ENCODE results near the gene MCM3AP.

DNA sequence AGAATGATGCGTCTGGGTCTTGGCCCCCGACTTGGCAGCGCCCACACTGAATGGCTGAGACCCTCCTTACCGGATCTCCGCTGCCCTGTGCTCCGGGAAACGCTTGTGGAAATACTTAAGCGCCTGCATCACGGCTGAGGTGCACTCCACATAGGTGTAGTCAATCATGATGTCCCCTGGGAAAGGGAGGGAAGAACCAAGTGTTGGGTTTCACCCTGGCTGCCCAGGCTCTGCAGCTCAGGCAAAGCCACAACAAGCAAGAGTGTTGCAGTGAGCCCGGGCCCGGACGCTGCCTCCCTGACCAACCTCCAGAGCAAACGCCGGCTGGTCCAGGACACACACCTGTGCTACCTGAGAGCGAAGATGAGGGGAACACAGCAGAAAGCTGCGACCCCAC lies 79.6 kb downstream of the MCM3AP start:
- TF ChIP-seq CTCF (IDR thresholded peaks at IDR 0.05), result no peak
- TF ChIP-seq POLR2AphosphoS5 (IDR thresholded peaks at IDR 0.05), result no peak
- TF ChIP-seq POLR2A (IDR thresholded peaks at IDR 0.05; ENCODE audit: low read depth), result no peak
- TF ChIP-seq EP300 (IDR thresholded peaks at IDR 0.05), result no peak

Data from esophagus muscularis mucosa (tissue), 4 donors.